K562 (cell line): ENCODE data around the gene PRDM16. TPM values are rescaled to one million over a fixed set of nuclear protein-coding genes. Genes with fewer than 3 reads are reported as not detected.

Experiments used
- ATAC-seq: fragments of 200-7000 bp; cut with Tn5 transposase; 3 replicates; pipeline ENCODE4 v1.9.1; 2020; ENCODE audit warnings: moderate library complexity
- BruUV-seq: library from RNA; stranded (reverse); fragments of 400-500 nt; replicated peaks from 2 replicates; lab custom pipeline; 2021; lab: Mats Ljungman, UMichigan
- CTCF ChIA-PET: fragments of 300-600 bp; formaldehyde crosslinking; extraction: SDS; loops from one replicate; lab custom pipeline; 2021; ENCODE audit warnings: low intra/inter-chr PET ratio; lab: Yijun Ruan, JAX
- POLR2A ChIA-PET: fragments of 300-600, 350-650 bp; sonication (Branson Sonifier 250); formaldehyde crosslinking; extraction: SDS; loops from one replicate; lab custom pipeline; 2021; ENCODE audit warnings: antibody characterized with exemption, inconsistent platforms; lab: Yijun Ruan, JAX
- DNase-seq, 4 experiments: peaks; one replicate each; pipeline versions ENCODE4 v3.0.0 to v3.0.0-alpha.2; 2011 to 2018; ENCODE audit warnings: low spot score in 3 of 4, mixed read lengths in 3 of 4; ENCODE audit errors: extremely low read depth in 1 of 4
- FAIRE-seq: peaks from 2 replicates; lab custom pipeline; 2011; peaks lifted over from hg19 to GRCh38; lab: Jason Lieb, UNC
- H2AFZ ChIP-seq: 2 replicates; pipeline ENCODE4 v1.6.0; 2011; ENCODE audit warnings: low read depth, low read length, control low read depth, inconsistent platforms
- H3K27ac ChIP-seq: fragments of 200-600 bp; 3 replicates; pipeline ENCODE4 v1.8.0; 2011; ENCODE audit warnings: low read depth, mild to moderate bottlenecking, control low read depth, inconsistent platforms, low read length, moderate library complexity, mixed read lengths; ENCODE audit errors: extremely low read depth
- H3K27me3 ChIP-seq, 2 experiments: fragments of 300-600 bp in 1 of 2; 2 replicates in 1 of 2; 3 replicates in 1 of 2; pipeline versions ENCODE4 v1.6.0 to v1.8.0; 2011; ENCODE audit warnings: inconsistent platforms in 2 of 2, low read length in 2 of 2, mild to moderate bottlenecking in 1 of 2, mixed read lengths in 1 of 2, moderate library complexity in 1 of 2; ENCODE audit not compliant: control insufficient read depth in 2 of 2, insufficient read depth in 2 of 2
- H3K36me3 ChIP-seq: fragments of 300-600 bp; 3 replicates; pipeline ENCODE4 v1.8.0; 2011; ENCODE audit warnings: mild to moderate bottlenecking, low read length, inconsistent platforms; ENCODE audit not compliant: control insufficient read depth, insufficient read depth
- H3K4me1 ChIP-seq, 2 experiments: fragments of 200-600 bp in 1 of 2; replicated peaks in 1 of 2; 2 replicates in 1 of 2; 3 replicates in 1 of 2; pipeline versions ENCODE4 v1.5.1 to v1.8.0; 2011; ENCODE audit warnings: inconsistent platforms in 2 of 2, low read length in 2 of 2, mild to moderate bottlenecking in 1 of 2, mixed read lengths in 1 of 2, moderate library complexity in 1 of 2; ENCODE audit not compliant: control insufficient read depth in 2 of 2, insufficient read depth in 2 of 2
- H3K4me2 ChIP-seq: 2 replicates; pipeline ENCODE4 v1.6.1; 2011; ENCODE audit warnings: low read length, control low read depth, inconsistent platforms, mixed read lengths; ENCODE audit not compliant: insufficient read depth
- H3K4me3 ChIP-seq: fragments of 200-600 bp; sonication (generic), shearing (Covaris generic); 2 replicates; pipeline ENCODE4 v1.5.1; 2016; ENCODE audit warnings: control low read depth, inconsistent platforms
- H3K79me2 ChIP-seq: fragments of 200-600 bp; 3 replicates; pipeline ENCODE4 v1.8.0; 2011; ENCODE audit warnings: low read length, inconsistent platforms; ENCODE audit not compliant: control insufficient read depth, insufficient read depth
- H3K9ac ChIP-seq, 2 experiments: 2 replicates each; pipeline versions ENCODE4 v1.6.0 to v1.6.1; 2011; ENCODE audit warnings: low read depth in 2 of 2, low read length in 2 of 2, control low read depth in 1 of 2, inconsistent platforms in 1 of 2, mild to moderate bottlenecking in 1 of 2, mixed read lengths in 1 of 2; ENCODE audit not compliant: insufficient read depth in 1 of 2
- H3K9me1 ChIP-seq: one replicate; pipeline ENCODE4 v1.6.0; 2011; ENCODE audit warnings: inconsistent platforms, mild to moderate bottlenecking, low read length, moderate library complexity; ENCODE audit not compliant: control insufficient read depth, insufficient read depth
- H3K9me3 ChIP-seq: replicated peaks from 2 replicates; pipeline ENCODE4 v1.5.1; 2011; ENCODE audit warnings: low read depth, low read length, inconsistent platforms; ENCODE audit not compliant: control insufficient read depth, insufficient read depth
- H4K20me1 ChIP-seq: replicated peaks from 2 replicates; pipeline ENCODE4 v1.6.1; 2011; ENCODE audit warnings: low read length, inconsistent platforms, mixed read lengths; ENCODE audit not compliant: control insufficient read depth, insufficient read depth
- CHD2 ChIP-seq: IDR thresholded peaks from 2 replicates; pipeline ENCODE4 v1.6.1; 2011; ENCODE audit warnings: low read depth, low read length
- CLOCK ChIP-seq: fragments of 250-450 bp; sonication (Bioruptor Pico); IDR thresholded peaks from 2 replicates; pipeline ENCODE4 v1.4.0; 2020; ENCODE audit warnings: mild to moderate bottlenecking, moderate library complexity, borderline replicate concordance
- CREB5 ChIP-seq: fragments of 250-450 bp; sonication (Bioruptor Pico); IDR thresholded peaks from 2 replicates; pipeline ENCODE4 v1.5.0; 2020; ENCODE audit warnings: mild to moderate bottlenecking
- CTBP1 ChIP-seq: fragments of 450-650 bp; IDR thresholded peaks from 2 replicates; pipeline ENCODE4 v1.6.1; 2016; ENCODE audit warnings: borderline replicate concordance
- HDAC3 ChIP-seq: fragments of 450-650 bp; IDR thresholded peaks from 2 replicates; pipeline ENCODE4 v1.6.1; 2018; ENCODE audit warnings: borderline replicate concordance, mild to moderate bottlenecking, moderate library complexity; ENCODE audit not compliant: partially characterized antibody
- MBD2 ChIP-seq: sonication (generic); IDR thresholded peaks from 2 replicates; pipeline ENCODE4 v1.6.1; 2016; ENCODE audit warnings: low read depth, borderline replicate concordance
- NFIX ChIP-seq: fragments of 250-450 bp; sonication (Bioruptor Pico); IDR thresholded peaks from 2 replicates; pipeline ENCODE4 v1.4.0; 2020; ENCODE audit warnings: low read depth, mild to moderate bottlenecking, moderate library complexity
- NUFIP1 ChIP-seq: fragments of 450-650 bp; IDR thresholded peaks from 2 replicates; pipeline ENCODE4 v1.6.1; 2018; ENCODE audit not compliant: partially characterized antibody
- SOX6 ChIP-seq: fragments of 450-650 bp; IDR thresholded peaks from 2 replicates; pipeline ENCODE4 v1.6.1; 2014; ENCODE audit warnings: mild to moderate bottlenecking
- ZNF184 ChIP-seq: sonication (generic); formaldehyde crosslinking; IDR thresholded peaks from 2 replicates; pipeline ENCODE4 v1.5.0; 2020; ENCODE audit warnings: missing genetic modification reagents
- ZNF277 ChIP-seq: fragments of 250-450 bp; sonication (Bioruptor Pico); IDR thresholded peaks from 2 replicates; pipeline ENCODE4 v1.8.0; 2022; ENCODE audit warnings: inconsistent platforms, mild to moderate bottlenecking, moderate library complexity, borderline replicate concordance
- WGBS: fragments of 100-300 bp; shearing (Covaris generic); methylation state at CpG from one replicate; pipeline ENCODE4 v1.1.6; 2016; ENCODE audit warnings: low coverage, mixed read lengths; ENCODE audit not compliant: insufficient coverage; ENCODE audit errors: missing lambda C conversion rate; 5-methylcytosine and 5-hydroxymethylcytosine counted together
- in situ Hi-C: fragments of 300-500 bp; cut with MboI; formaldehyde crosslinking; loops from 4 replicates; pipeline ENCODE4 v1.15.0; 2018; ENCODE audit warnings: inconsistent platforms, mixed read lengths
- intact Hi-C: fragments of 100-400 bp; cut with micrococcal nuclease; formaldehyde crosslinking; loops from 2 replicates; pipeline ENCODE4 v1.14.2; 2022
- polyA plus RNA-seq, 8 experiments: library from polyadenylated mRNA; depleted of rRNA in 4 of 8; stranded (reverse) in 5 of 8; unstranded in 3 of 8; fragments of >200 nt; fragmentation: Nextera tagmentation in 2 of 8; fragmentation: Illumina TruSeq in 1 of 8; extraction: Ambion mirVana in 2 of 8; extraction: Trizol in 1 of 8; gene quantifications; 2 replicates each; pipeline versions ENCODE4 v1.2.1 to v1.2.3, GENCODE V29; 2011 to 2014; ENCODE audit warnings: inconsistent platforms in 1 of 8, missing spikeins in 1 of 8
- total RNA-seq, 7 experiments: library from RNA; depleted of rRNA in 6 of 7; stranded (reverse); fragments of >200 nt in 6 of 7; fragmentation: Illumina TruSeq in 2 of 7; extraction: Trizol in 2 of 7; gene quantifications; 2 replicates each; pipeline versions ENCODE4 v1.2.1 to v1.2.3, GENCODE V29; 2011 to 2021; ENCODE audit warnings: low replicate concordance in 1 of 7
- TF ChIP-seq, protein P1 (sequence below): fragments of 450-650 bp; IDR thresholded peaks from 2 replicates; pipeline ENCODE4 v1.6.1; 2016; ENCODE audit warnings: mild to moderate bottlenecking

The PRDM16 gene
- total and polyA plus RNA-seq, 9 of the 15 experiments (the other 6 are each of a cell fraction or from before 2014, with no cell fraction given), result 0.10 to 0.27 TPM; not detected in 7

- Histone ChIP-seq H3K4me1 (no peaks in the 10 kb centered on the region), H3K4me2 (no peak overlapping the region), H3K27me3 (peaks cover 0 to 15% of the 10 kb centered on the region in 2 experiments; a peak in 2 of 5 replicates), H4K20me1 (no peaks in the 10 kb centered on the region), H2AFZ (no peak overlapping the region), H3K9me1 (no peaks in the 10 kb centered on the region), H3K36me3 (no peaks in the 10 kb centered on the region), H3K27ac (no peak overlapping the region), H3K9ac (no peak overlapping the region), H3K79me2 (no peaks in the 10 kb centered on the region), H3K9me3 (no peaks in the 10 kb centered on the region), H3K4me3 (no peak overlapping the region)
- 41% methylated on average over 78 of the region's 91 CpGs for WGBS
- no peak for FAIRE-seq
- no TSS peak for BruUV-seq
- in situ Hi-C loops, result no loop called here
- intact Hi-C loops, result no loop called here
- ATAC-seq, result no peak
- CTCF ChIA-PET, result no interaction called here
- POLR2A ChIA-PET, result no interaction called here
- no peak for DNase-seq
- TF ChIP-seq HDAC3 (no peak), CLOCK (CRISPR knock-in tag) (no peak), SOX6 (no peak), NFIX (CRISPR knock-in tag) (no peak), MBD2 (no peak), NUFIP1 (no peak), ZNF277 (CRISPR knock-in tag) (no peak), CTBP1 (no peak), CHD2 (no peak), ZNF184 (no peak), CREB5 (no peak)
- TF ChIP-seq, protein P1, sequence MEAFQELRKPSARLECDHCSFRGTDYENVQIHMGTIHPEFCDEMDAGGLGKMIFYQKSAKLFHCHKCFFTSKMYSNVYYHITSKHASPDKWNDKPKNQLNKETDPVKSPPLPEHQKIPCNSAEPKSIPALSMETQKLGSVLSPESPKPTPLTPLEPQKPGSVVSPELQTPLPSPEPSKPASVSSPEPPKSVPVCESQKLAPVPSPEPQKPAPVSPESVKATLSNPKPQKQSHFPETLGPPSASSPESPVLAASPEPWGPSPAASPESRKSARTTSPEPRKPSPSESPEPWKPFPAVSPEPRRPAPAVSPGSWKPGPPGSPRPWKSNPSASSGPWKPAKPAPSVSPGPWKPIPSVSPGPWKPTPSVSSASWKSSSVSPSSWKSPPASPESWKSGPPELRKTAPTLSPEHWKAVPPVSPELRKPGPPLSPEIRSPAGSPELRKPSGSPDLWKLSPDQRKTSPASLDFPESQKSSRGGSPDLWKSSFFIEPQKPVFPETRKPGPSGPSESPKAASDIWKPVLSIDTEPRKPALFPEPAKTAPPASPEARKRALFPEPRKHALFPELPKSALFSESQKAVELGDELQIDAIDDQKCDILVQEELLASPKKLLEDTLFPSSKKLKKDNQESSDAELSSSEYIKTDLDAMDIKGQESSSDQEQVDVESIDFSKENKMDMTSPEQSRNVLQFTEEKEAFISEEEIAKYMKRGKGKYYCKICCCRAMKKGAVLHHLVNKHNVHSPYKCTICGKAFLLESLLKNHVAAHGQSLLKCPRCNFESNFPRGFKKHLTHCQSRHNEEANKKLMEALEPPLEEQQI, result no peak
These were observed 5.4 kb upstream of the PRDM16 start for GRCh38 chr1:3063379-3064295.
